Measurements from ENCODE around the gene DOCK10. TPM values are rescaled to one million over a fixed set of nuclear protein-coding genes. Genes with fewer than 3 reads are reported as not detected.

DOCK10 gene
- total RNA-seq, 1 experiment from 2014 or later, result 28.9 TPM

GRCh38 chr2:224835405-224835804, 206.9 kb downstream of the DOCK10 start:
- no peak overlapping the region for H2AFZ ChIP-seq
- no peaks in the 10 kb centered on the region for H3K27me3 ChIP-seq (ENCODE audit: insufficient read depth, low read depth)
- no peaks in the 10 kb centered on the region for H4K20me1 ChIP-seq (ENCODE audit: insufficient read depth)
- no peaks in the 10 kb centered on the region for H3F3A ChIP-seq (ENCODE audit: insufficient read depth, low read depth)
- no peak for TF ChIP-seq CTCF (conservative IDR thresholded peaks at IDR 0.05)
- TF ChIP-seq EZH2 (IDR thresholded peaks at IDR 0.05; ENCODE audit: low read depth), result no peak
- H3K36me3 ChIP-seq (ENCODE audit: low read depth), result no peaks in the 10 kb centered on the region
- no peaks in the 10 kb centered on the region for H3K4me1 ChIP-seq (replicated peaks; ENCODE audit: insufficient read depth)
- no peak overlapping the region for H3K4me2 ChIP-seq
- BruUV-seq (replicated peaks), result no TSS peak
- CTCF ChIA-PET, result no interaction called here
- H3K27ac ChIP-seq, result no peak overlapping the region
- H3K9me3 ChIP-seq (ENCODE audit: insufficient read depth, low read depth), result no peaks in the 10 kb centered on the region
- H3K9me2 ChIP-seq (ENCODE audit: insufficient read depth), result no peaks in the 10 kb centered on the region
- no peak for DNase-seq
- POLR2A ChIA-PET (ENCODE audit: unreplicated experiment), result interaction anchor here (0.5 kb wide), 1 partner anchor 210 kb away, joined by 7 read pairs; no protein-coding TSS in a partner anchor
- H3K4me3 ChIP-seq, result no peak overlapping the region
- intact Hi-C loops (cut with micrococcal nuclease; ENCODE audit: unreplicated experiment), result no loop called here
- H3K79me2 ChIP-seq (ENCODE audit: low read depth), result no peaks in the 10 kb centered on the region

- H3K27ac ChIP-seq, result no peak overlapping the region
- no peaks in the 10 kb centered on the region for H3K27me3 ChIP-seq (ENCODE audit: insufficient read depth, low read depth)
- no peaks in the 10 kb centered on the region for H3K9me3 ChIP-seq (ENCODE audit: insufficient read depth, low read depth)
- no peak overlapping the region for H3K4me2 ChIP-seq
- TF ChIP-seq CTCF (conservative IDR thresholded peaks at IDR 0.05) (no peak), EZH2 (IDR thresholded peaks at IDR 0.05; ENCODE audit: low read depth) (no peak)
- H3F3A ChIP-seq (ENCODE audit: insufficient read depth, low read depth), result no peaks in the 10 kb centered on the region
- no peaks in the 10 kb centered on the region for H3K79me2 ChIP-seq (ENCODE audit: low read depth)
- H4K20me1 ChIP-seq (ENCODE audit: insufficient read depth), result no peaks in the 10 kb centered on the region
- CTCF ChIA-PET, result interaction anchor here (0.6 kb wide), 1 partner anchor 344 kb away, joined by 3 read pairs; no protein-coding TSS in a partner anchor
- no peak overlapping the region for H3K4me3 ChIP-seq
- H3K36me3 ChIP-seq (ENCODE audit: low read depth), result no peaks in the 10 kb centered on the region
- POLR2A ChIA-PET (ENCODE audit: unreplicated experiment), result no interaction called here
- no peaks in the 10 kb centered on the region for H3K4me1 ChIP-seq (replicated peaks; ENCODE audit: insufficient read depth)
- no peak for DNase-seq
- intact Hi-C loops (cut with micrococcal nuclease; ENCODE audit: unreplicated experiment), result no loop called here
- no peak overlapping the region for H2AFZ ChIP-seq
- H3K9me2 ChIP-seq (ENCODE audit: insufficient read depth), result no peaks in the 10 kb centered on the region
- no TSS peak for BruUV-seq (replicated peaks)
Measured at GRCh38 chr2:224833986-224834385, 208.3 kb downstream of the DOCK10 start.

GRCh38 chr2:224832207-224832606, 210.1 kb downstream of the DOCK10 start:
- H3K9me2 ChIP-seq (ENCODE audit: insufficient read depth), result no peaks in the 10 kb centered on the region
- H3K4me1 ChIP-seq (replicated peaks; ENCODE audit: insufficient read depth), result no peaks in the 10 kb centered on the region
- no peak overlapping the region for H3K4me3 ChIP-seq
- no peaks in the 10 kb centered on the region for H4K20me1 ChIP-seq (ENCODE audit: insufficient read depth)
- no peaks in the 10 kb centered on the region for H3K9me3 ChIP-seq (ENCODE audit: insufficient read depth, low read depth)
- no TSS peak for BruUV-seq (replicated peaks)
- TF ChIP-seq CTCF (conservative IDR thresholded peaks at IDR 0.05) (no peak), EZH2 (IDR thresholded peaks at IDR 0.05; ENCODE audit: low read depth) (no peak)
- H3K79me2 ChIP-seq (ENCODE audit: low read depth), result no peaks in the 10 kb centered on the region
- no peaks in the 10 kb centered on the region for H3K27me3 ChIP-seq (ENCODE audit: insufficient read depth, low read depth)
- H3F3A ChIP-seq (ENCODE audit: insufficient read depth, low read depth), result no peaks in the 10 kb centered on the region
- no peak for DNase-seq
- intact Hi-C loops (cut with micrococcal nuclease; ENCODE audit: unreplicated experiment), result no loop called here
- H3K4me2 ChIP-seq, result no peak overlapping the region
- no peak overlapping the region for H3K27ac ChIP-seq
- H3K36me3 ChIP-seq (ENCODE audit: low read depth), result no peaks in the 10 kb centered on the region
- H2AFZ ChIP-seq, result no peak overlapping the region
- CTCF ChIA-PET, result no interaction called here
- POLR2A ChIA-PET (ENCODE audit: unreplicated experiment), result no interaction called here

All from PC-9 (cell line).